OCI-LY1 (cell line): ENCODE data around the gene RNF217.

Source experiments
- H2AFZ ChIP-seq: fragments of 200-600 bp; sonication (generic), shearing (Covaris generic); 2 replicates; pipeline ENCODE4 v1.6.0; 2014; ENCODE audit warnings: antibody characterized with exemption, mild to moderate bottlenecking, low read length
- H3F3A ChIP-seq: fragments of 200-600 bp; sonication (generic), shearing (Covaris generic); 2 replicates; pipeline ENCODE4 v1.6.0; 2014; ENCODE audit warnings: mild to moderate bottlenecking, antibody characterized with exemption, low read length, moderate library complexity; ENCODE audit not compliant: insufficient read depth
- H3K27ac ChIP-seq: fragments of 200-600 bp; sonication (generic); 2 replicates; pipeline ENCODE4 v1.5.1; 2014; ENCODE audit warnings: low read length, mixed run types, mild to moderate bottlenecking, low read depth; ENCODE audit not compliant: poor library complexity, severe bottlenecking
- H3K27me3 ChIP-seq: fragments of 200-600 bp; sonication (generic); 2 replicates; pipeline ENCODE4 v1.6.0; 2014; ENCODE audit warnings: antibody characterized with exemption, mild to moderate bottlenecking, low read length, moderate library complexity; ENCODE audit not compliant: insufficient read depth
- H3K36me3 ChIP-seq: fragments of 200-600 bp; sonication (generic); 2 replicates; pipeline ENCODE4 v1.6.1; 2014; ENCODE audit warnings: mild to moderate bottlenecking, antibody characterized with exemption, low read length, moderate library complexity, mixed read lengths; ENCODE audit not compliant: insufficient read depth
- H3K4me1 ChIP-seq: fragments of 200-600 bp; sonication (generic); 2 replicates; pipeline ENCODE4 v1.5.1; 2014; ENCODE audit warnings: mild to moderate bottlenecking, low read length, moderate library complexity; ENCODE audit not compliant: insufficient read depth, severe bottlenecking
- H3K4me2 ChIP-seq: fragments of 200-600 bp; sonication (generic), shearing (Covaris generic); 2 replicates; pipeline ENCODE4 v1.6.1; 2014; ENCODE audit warnings: low read length
- H3K4me3 ChIP-seq: fragments of 200-600 bp; sonication (generic); 2 replicates; pipeline ENCODE4 v1.5.1; 2014; ENCODE audit warnings: low read length, low read depth, mild to moderate bottlenecking, mixed read lengths; ENCODE audit not compliant: poor library complexity, severe bottlenecking
- H3K79me2 ChIP-seq: fragments of 200-600 bp; shearing (Covaris generic); 2 replicates; pipeline ENCODE4 v1.6.1; 2016; ENCODE audit warnings: mixed run types, low read length, mixed read lengths; ENCODE audit not compliant: insufficient read depth
- H3K9ac ChIP-seq: fragments of 200-600 bp; sonication (generic), shearing (Covaris generic); 2 replicates; pipeline ENCODE4 v1.6.1; 2014; ENCODE audit warnings: mild to moderate bottlenecking, low read length, mixed read lengths
- H3K9me2 ChIP-seq: fragments of 200-600 bp; sonication (generic), shearing (Covaris generic); 2 replicates; pipeline ENCODE4 v1.6.1; 2014; ENCODE audit warnings: low read depth, mild to moderate bottlenecking, low read length, mixed read lengths
- H3K9me3 ChIP-seq: fragments of 200-600 bp; shearing (Covaris generic); 2 replicates; pipeline ENCODE4 v1.6.1; 2014; ENCODE audit warnings: low read length, mixed read lengths
- H4K20me1 ChIP-seq: fragments of 200-600 bp; sonication (generic), shearing (Covaris generic); 2 replicates; pipeline ENCODE4 v1.6.0; 2016; ENCODE audit warnings: mild to moderate bottlenecking, low read length; ENCODE audit not compliant: insufficient read depth
- EZH2 ChIP-seq: fragments of 200-600 bp; sonication (generic), shearing (Covaris generic); IDR thresholded peaks from 2 replicates; pipeline ENCODE4 v1.8.0; 2017; ENCODE audit warnings: borderline replicate concordance, mixed run types, mild to moderate bottlenecking, antibody characterized with exemption, low read length, moderate library complexity, mixed read lengths
- TF ChIP-seq, protein P1 (sequence below): fragments of 200-600 bp; sonication (generic), shearing (Covaris generic); IDR thresholded peaks from 2 replicates; pipeline ENCODE4 v1.5.1; 2017; ENCODE audit warnings: mild to moderate bottlenecking, antibody characterized with exemption, low read length, moderate library complexity, mixed read lengths

The RNF217 gene

DNA sequence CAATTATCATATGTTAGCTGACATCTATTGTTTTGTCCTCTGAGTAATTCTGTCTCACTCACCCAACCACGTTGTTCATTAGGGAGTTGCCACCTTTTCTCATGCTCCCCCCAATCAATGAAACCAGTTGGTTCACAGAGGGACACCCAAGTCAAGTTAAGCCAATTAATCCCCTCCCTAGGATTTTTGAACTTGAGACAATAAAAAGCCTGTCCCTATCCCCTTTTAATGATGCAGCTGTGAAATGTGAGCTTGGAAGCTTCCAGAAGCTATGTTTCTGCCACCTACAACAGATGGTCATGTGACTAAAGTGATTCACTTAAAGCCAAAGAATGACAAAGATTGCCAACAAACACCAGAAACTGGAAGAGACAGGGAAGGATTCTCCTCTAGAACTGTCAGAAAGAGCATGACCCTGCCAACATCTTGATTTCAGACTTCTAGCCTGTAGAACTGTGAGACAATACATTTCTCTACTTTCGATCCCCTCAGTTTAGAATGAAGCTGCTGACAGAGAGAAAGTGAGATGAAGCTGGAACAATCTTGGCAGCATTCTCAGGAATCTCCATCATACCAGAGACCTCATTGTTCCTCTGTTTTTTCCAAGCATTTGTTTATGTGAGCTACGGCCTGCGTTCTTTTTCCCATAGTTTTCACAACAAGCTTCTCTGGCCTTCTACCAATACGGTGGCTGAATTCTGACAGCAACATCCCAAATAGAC, 133.5 kb downstream of the RNF217 start:
- Histone ChIP-seq H3K79me2 (no peaks in the 10 kb centered on the region), H3K27ac (no peak overlapping the region), H3F3A (no peaks in the 10 kb centered on the region), H3K4me2 (no peak overlapping the region), H3K27me3 (no peaks in the 10 kb centered on the region), H3K36me3 (no peaks in the 10 kb centered on the region), H3K9me2 (no peaks in the 10 kb centered on the region), H2AFZ (no peak overlapping the region), H4K20me1 (no peaks in the 10 kb centered on the region), H3K9me3 (no peaks in the 10 kb centered on the region), H3K9ac (no peak overlapping the region), H3K4me1 (no peaks in the 10 kb centered on the region), H3K4me3 (no peak overlapping the region)
- TF ChIP-seq, protein P1, sequence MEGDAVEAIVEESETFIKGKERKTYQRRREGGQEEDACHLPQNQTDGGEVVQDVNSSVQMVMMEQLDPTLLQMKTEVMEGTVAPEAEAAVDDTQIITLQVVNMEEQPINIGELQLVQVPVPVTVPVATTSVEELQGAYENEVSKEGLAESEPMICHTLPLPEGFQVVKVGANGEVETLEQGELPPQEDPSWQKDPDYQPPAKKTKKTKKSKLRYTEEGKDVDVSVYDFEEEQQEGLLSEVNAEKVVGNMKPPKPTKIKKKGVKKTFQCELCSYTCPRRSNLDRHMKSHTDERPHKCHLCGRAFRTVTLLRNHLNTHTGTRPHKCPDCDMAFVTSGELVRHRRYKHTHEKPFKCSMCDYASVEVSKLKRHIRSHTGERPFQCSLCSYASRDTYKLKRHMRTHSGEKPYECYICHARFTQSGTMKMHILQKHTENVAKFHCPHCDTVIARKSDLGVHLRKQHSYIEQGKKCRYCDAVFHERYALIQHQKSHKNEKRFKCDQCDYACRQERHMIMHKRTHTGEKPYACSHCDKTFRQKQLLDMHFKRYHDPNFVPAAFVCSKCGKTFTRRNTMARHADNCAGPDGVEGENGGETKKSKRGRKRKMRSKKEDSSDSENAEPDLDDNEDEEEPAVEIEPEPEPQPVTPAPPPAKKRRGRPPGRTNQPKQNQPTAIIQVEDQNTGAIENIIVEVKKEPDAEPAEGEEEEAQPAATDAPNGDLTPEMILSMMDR: no peak
- TF ChIP-seq EZH2: no peak

DNA sequence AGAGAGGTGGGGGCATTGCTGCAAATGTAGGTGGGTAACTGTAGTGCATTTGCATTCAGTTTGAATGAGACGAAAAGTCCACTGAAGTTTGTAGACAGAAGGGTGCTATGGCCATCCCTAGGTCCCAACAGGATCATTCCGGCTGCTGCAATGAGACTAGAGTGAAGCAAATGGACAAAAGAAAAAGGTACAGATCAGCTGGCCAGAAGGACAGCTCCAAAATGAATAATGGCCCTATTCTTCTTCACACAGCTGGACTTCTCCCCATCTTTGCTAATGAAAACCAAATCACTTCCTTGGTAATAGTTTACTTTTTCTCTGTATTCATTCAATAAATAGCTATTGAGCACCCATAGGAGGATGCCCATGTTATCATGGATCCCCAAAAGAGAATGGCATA, 134.9 kb downstream of the RNF217 start:
- no peaks in the 10 kb centered on the region for H3K27me3 ChIP-seq

DNA sequence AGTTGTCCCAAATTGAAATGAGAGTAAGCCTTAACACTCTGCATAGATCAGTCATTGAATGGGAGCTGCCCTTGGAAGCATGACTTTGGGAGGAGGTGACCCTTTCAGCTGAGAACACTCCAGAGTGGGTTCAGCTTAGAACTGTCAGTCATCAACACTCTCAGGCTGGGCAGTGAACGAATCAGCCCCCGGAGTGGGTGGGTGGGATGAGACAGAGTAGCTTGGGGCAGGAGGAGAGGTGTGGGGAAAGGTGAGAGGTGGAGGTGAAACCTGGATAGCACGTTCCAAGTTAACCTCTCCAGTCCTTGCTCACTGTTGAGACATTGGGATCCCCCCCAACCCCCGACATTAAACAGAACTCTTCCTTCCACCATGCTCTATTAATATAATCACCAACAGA, 136.0 kb downstream of the RNF217 start:
- TF ChIP-seq, protein P1: no peak
- no peak for TF ChIP-seq EZH2

More for the DNA sequence above, 134.9 kb downstream of the RNF217 start:
- H2AFZ ChIP-seq: no peak overlapping the region
- TF ChIP-seq EZH2: no peak
- TF ChIP-seq, protein P1: no peak
- H3K36me3 ChIP-seq: no peaks in the 10 kb centered on the region
- H3K9ac ChIP-seq: no peak overlapping the region
- H3K79me2 ChIP-seq: no peaks in the 10 kb centered on the region
- no peaks in the 10 kb centered on the region for H3K9me2 ChIP-seq
- no peaks in the 10 kb centered on the region for H4K20me1 ChIP-seq
- H3K27ac ChIP-seq: no peak overlapping the region
- no peaks in the 10 kb centered on the region for H3K4me1 ChIP-seq
- no peak overlapping the region for H3K4me2 ChIP-seq
- no peaks in the 10 kb centered on the region for H3K9me3 ChIP-seq
- H3F3A ChIP-seq: no peaks in the 10 kb centered on the region
- H3K4me3 ChIP-seq: no peak overlapping the region

More for the DNA sequence above, 136.0 kb downstream of the RNF217 start:
- no peak overlapping the region for H3K4me2 ChIP-seq
- H3K9me2 ChIP-seq: no peaks in the 10 kb centered on the region
- no peaks in the 10 kb centered on the region for H3K27me3 ChIP-seq
- H4K20me1 ChIP-seq: no peaks in the 10 kb centered on the region
- no peaks in the 10 kb centered on the region for H3K9me3 ChIP-seq
- no peak overlapping the region for H3K4me3 ChIP-seq
- H3K4me1 ChIP-seq: no peaks in the 10 kb centered on the region
- H3K36me3 ChIP-seq: no peaks in the 10 kb centered on the region
- H3K9ac ChIP-seq: no peak overlapping the region
- no peaks in the 10 kb centered on the region for H3F3A ChIP-seq
- no peaks in the 10 kb centered on the region for H3K79me2 ChIP-seq
- no peak overlapping the region for H2AFZ ChIP-seq
- H3K27ac ChIP-seq: no peak overlapping the region
